H54 (cell line): ENCODE data around the gene KCTD14.
"Not testable (repeated sequence)": the region's sequence is repeated elsewhere in the genome, so short reads cannot be mapped to it uniquely, and the experiment has no call there.

Experiments
- DNase-seq: peaks from one replicate; pipeline ENCODE4 v3.0.0; 2011; ENCODE audit warnings: low spot score, mixed read lengths; ENCODE audit not compliant: insufficient read length
- FAIRE-seq: peaks from 3 replicates; lab custom pipeline; 2011; peaks lifted over from hg19 to GRCh38; lab: Jason Lieb, UNC
- POLR2A ChIP-seq: IDR thresholded peaks from 2 replicates; pipeline ENCODE4 v1.6.1; 2011; ENCODE audit warnings: low read depth, mild to moderate bottlenecking, low read length

Gene KCTD14

DNA sequence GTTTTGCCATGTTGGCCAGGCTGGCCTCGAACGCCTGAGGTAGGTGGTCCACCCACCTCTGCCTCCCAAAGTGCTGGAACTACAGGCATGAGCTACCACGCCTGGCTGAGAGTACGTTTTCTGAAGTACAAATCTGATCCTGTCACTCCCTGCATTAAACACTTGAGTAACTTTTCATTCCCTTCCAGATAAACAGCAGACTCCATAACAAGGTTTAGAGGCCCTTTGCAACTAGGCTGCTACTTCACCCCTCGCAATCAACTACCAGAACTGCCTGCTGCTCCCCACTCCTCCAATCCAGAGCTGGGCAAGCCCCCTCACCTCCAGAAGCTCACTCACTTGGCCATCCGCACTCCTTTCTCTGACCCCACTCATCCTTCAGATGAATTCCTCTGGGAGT lies 1.5 kb downstream of the KCTD14 start:
- no peak for TF ChIP-seq POLR2A
- FAIRE-seq (no peak), DNase-seq (no peak)

DNA sequence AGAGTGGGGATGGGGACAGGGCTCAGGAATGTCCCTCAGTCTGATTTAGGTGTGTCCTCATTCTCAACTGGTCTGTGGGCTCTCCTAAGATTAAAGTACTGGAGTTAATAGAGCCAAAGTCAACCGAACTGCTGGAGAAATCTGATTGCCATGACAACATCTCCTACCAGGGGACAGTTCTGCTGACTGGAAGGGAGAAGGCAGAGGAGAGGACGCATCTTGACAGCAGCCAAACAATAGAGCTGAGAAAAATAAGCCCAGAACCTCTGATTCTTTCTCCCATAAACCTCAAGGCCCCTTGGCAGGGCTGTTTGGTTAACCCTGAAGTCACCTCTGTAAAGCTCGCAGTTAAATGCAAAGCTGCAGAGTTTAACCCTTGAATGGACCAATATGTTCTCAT lies 2.8 kb downstream of the KCTD14 start:
- FAIRE-seq, result no peak
- DNase-seq, result no peak
- no peak for TF ChIP-seq POLR2A

DNA sequence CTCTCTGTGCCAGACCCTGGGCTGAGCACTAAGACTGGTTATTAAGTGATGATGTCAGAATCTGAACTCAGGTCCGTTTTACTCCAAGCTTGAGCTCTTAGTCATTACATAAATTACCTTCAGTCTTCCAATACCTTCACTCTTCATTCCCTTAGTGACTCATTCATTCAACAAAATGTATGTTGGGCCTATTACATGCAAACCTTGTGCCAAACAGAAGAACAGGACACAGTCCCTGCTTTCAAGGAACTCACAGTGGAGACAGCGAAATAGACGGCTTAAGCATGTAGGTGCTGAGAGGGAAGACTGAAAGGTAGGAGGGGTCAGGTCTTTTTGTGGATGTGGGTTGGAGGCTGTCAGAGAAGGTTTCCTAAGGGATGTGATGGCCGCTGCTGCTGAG lies 3.3 kb downstream of the KCTD14 start:
- FAIRE-seq (no peak), DNase-seq (peak; percentile 31)
- no peak for TF ChIP-seq POLR2A

DNA sequence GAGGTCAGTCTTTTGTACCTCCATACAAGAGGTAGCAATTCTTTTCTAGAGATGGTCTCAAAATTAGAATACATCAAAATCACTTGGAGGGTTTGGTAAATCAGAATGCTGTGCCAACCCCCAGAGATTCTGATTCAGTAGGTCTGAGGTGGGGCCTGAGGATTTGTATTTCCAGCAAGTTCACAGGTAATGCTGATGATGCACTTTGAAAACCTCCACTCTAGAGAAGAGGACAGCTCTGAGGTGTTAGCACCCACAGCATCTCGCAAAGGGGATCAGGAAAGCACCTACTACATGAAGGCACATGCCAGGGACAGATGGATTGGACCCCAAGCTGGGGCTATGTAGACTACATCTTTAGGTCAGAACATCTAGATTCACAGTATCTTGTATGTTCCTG lies 7.2 kb downstream of the KCTD14 start:
- FAIRE-seq, result no peak
- no peak for DNase-seq
- no peak for TF ChIP-seq POLR2A

DNA sequence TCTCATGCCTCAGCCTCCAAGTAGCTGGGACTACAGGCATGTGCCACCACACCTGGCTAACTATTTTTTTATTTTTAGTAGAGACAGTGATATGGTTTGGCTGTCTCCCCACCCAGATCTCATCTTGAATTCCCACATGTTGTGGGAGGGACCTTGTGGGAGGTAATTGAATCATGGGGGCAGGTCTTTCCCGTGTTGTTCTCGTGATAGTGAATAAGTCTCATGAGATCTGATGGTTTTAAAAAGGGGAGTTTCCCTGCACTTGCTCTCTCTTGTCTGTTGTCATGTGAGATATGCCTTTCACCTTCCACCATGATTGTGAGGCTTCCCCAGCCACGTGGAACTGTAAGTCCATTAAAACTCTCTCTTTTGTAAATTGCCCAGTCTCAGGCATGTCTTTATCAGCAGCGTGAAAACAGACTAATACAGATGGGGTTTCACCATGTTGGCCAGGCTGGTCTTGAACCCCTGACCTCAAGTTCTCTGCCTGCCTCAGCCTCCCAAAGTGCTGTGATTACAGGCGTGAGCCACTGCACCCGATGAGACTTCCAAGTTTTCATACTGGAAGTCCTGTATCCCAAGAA lies 8.0 kb downstream of the KCTD14 start:
- not testable (repeated sequence) for DNase-seq, FAIRE-seq

DNA sequence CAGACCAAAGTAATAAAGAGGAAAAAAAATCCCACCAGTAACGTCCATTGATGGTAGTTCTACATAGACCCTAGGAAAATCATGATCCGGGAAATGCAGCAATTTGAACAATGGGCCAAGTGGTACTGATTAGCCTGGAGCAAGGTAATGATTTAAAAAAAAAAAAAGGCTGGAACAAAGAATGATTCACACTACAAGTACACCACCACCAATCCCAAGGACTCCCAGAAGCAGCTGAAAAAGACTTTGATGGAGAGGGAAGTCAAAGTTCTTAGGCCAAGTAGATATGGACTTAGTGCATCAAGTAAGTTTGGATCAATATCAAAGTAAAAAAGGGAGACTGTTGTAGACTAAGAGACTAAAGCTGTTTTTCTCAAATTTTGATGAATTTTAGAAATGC lies 11.8 kb downstream of the KCTD14 start:
- FAIRE-seq (no peak), DNase-seq (no peak)
- TF ChIP-seq POLR2A, result no peak

DNA sequence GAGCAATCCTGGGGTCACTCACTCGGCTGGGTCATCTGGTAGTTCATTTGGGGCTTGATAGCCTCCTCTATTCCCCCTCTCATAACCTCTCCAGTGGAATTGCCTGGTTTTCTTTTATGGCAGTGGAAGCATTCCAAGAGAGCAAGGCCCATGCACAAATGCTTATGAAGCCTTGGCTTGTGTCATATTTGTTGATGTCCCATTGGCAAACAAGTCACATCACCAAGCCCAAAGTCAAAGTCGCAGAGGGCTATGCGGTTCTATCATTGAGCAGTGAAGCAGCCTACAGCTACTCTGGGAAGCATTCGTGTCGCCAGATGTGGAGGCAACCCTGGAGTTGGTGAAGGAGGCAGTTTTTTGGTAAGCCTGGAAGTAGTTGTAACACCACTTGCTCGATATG lies 12.3 kb downstream of the KCTD14 start:
- DNase-seq (no peak), FAIRE-seq (no peak)
- no peak for TF ChIP-seq POLR2A

DNA sequence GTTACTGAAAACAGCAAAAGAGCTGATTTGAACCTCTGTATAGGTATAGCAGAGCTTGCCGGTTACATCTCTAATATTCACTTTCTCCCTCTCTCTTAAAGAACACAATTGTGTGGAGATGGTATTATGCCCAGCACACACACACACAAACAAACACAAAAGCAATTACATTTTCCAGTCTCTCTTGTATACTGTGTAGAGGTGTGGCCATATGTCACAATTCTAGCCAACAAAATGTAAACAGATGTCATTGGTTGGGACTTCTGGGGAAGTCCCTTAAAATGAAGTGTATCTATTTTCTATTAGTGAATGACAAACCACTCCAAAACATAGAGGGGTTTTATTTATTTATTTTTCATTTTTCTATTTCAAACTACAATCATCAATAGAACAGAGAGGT lies 12.8 kb downstream of the KCTD14 start:
- FAIRE-seq (no peak), DNase-seq (no peak)
- TF ChIP-seq POLR2A, result no peak

DNA sequence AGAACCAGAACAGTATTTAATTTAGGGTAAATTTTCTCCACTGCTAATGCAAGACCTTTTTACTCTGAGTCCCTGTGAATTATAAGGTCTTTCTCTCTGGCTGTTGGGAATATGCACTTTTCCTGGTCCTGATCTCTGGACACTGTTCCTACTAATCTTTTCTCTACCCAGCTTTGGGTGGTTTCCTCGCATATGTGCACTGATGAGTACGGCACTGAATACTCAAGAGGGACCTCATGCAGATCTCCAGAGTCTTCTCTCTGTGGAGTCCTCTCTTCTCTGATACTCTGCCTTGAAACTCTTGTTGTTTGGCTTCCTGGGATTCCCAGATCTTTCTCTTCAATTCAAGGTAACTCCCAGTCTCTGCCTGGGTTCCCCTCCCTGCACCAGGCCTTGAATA lies 14.0 kb downstream of the KCTD14 start:
- no peak for FAIRE-seq
- TF ChIP-seq POLR2A, result no peak
- no peak for DNase-seq

DNA sequence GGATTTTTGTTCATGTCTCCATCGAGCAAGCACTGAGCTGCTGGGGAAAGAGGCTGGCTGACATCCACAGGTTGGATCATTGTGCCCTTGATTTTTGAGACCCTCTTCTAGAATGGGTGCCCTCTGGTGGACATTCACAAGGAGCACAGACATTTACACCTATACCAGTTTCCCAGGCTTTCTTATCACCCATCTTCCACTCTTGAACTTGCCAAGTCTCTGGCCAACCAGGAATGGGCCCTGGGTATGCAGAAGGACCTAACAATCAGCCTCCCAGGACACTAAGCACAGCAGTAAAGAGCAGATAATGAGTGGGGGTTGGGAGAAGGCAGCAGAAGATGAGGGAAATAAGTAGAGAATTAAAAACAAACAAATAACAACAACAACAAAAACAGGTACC lies 22.9 kb downstream of the KCTD14 start:
- peak; percentile 36 for FAIRE-seq
- no peak for TF ChIP-seq POLR2A
- peak; percentile 35 for DNase-seq

DNA sequence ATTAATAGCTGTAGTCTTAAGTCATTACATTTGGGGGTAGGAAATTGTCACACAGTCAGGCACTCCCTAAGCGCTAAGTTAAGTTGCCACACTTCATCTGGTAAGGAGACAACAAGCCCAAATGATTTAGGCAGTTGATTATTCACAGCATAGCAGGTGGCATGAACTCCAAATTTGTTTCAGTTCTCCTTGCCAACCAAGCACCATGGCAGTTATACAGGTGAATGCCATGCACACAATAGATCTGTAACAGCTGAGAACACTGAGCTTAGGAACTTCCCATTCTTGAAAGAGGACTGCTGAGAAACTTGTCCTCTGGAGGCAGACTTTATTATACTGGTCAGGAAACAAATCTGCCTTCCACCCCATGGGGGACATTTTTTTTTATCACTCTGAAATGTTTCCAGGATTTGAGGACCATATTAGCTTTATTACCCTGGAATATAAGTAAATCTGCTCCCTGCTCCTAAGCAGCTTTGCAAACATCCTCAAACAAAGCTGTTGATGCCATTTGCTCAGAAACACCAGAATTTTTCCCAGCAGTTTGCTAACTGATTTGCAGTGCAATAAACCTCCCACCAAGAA lies 23.5 kb downstream of the KCTD14 start:
- no peak for FAIRE-seq
- TF ChIP-seq POLR2A, result no peak
- DNase-seq, result no peak

DNA sequence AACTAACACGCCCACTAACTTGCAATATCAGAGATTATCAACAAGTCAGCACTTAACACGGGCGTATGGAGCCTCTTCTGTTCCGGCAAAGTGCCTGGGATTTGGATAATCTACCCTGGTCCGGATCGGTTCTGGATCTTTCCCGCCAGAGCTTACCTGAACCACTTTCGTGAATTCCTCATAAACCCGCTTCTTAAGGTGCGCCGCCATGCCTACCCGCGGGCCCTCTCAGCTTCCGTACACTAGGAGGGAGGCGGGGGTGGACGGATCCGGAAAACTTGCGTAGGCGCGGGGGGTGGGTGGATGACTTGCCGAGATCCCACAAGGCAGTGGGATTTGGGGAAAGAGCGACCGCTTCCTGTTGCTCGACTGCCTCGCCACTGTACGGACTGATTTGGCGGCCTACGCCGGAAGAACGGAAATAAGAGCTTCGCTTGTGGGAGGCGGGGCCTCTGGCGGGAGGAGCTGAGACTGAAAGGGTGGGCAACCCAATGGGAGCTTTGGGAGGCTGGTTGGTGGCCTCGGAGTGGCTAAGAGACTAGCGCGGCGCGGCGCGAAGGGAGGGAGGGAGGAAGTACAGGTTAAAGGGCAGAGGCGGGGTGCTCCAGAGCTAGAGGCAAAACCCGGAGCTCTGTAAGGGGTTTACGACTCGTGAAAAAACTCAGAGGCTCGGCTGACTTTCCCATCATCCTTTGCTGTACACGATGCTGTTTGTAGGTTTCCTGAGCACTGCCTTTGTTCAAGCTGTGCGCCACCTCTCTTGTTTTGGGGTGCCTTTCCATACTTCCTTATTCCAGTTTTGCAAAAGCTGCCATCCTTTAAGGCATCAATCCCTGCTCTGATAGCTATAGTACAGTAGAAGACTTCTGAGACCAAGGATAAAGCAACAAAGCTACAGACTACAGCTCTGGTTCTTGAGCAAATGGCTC lies 28.4 kb downstream of the KCTD14 start, which contains the start of gene INTS4:
INTS4 (minus strand) TSS at position 235 of the 929 bp plus-strand sequence; CDS start at position 210, 25 bp downstream.
- DNase-seq (peak; percentile 88), FAIRE-seq (peak; percentile 88)
- TF ChIP-seq POLR2A, result peak; percentile 77

DNA sequence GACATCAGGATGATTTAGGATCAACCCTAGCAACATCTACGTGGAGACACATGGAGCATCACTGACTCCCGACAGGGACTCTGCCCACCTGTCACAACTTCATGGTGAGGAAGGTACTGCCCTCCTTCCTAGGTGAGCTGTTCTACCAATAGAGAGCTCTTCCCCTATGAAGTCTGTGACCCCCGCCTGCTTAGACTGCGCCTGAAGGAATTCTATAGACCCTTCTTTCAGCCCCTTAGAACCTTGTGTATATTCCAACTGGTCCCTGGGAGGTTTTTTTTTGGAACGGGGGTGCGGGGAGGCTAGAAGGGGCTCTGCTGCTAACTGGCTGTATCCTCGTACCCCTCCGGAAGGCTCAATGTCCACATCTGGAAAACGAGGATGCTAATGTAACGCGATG lies 29.2 kb downstream of the KCTD14 start:
- FAIRE-seq (no peak), DNase-seq (no peak)
- TF ChIP-seq POLR2A, result no peak

DNA sequence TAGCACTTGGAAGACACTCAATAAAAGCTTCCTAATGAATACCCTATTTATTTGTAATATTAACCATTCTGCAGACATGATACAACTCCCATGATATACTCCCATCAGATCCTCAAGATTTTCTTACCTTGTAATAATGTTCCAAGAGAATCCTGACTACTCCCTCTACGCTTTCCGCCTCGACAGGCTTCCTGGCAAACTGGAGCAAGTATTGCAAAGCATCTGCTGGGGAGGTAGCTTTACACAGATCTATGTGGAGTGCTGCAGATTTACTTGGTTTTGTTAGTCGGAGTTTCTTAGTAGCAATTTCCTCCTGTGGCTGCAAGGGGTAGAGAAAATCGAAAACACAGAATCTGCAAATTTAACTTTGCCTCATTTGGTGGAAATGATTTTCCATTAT lies 32.1 kb downstream of the KCTD14 start:
- TF ChIP-seq POLR2A, result no peak
- FAIRE-seq (no peak), DNase-seq (no peak)

DNA sequence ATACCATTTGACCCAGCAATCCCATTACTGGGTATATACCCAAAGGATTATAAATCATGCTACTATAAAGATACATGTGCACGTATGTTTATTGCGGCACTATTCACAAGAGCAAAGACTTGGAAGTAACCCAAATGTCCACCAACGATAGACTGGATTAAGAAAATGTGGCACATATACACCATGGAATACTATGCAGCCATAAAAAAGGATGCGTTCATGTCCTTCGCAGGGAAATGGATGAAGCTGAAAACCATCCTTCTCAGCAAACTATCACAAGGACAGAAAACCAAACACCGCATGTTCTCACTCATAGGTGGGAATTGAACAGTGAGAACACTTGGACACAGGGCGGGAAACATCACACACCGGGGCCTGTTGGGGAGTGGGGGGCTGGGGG lies 36.6 kb downstream of the KCTD14 start:
- FAIRE-seq, DNase-seq: not testable (repeated sequence)
